Kidney capillary endothelial cell (primary cell): ENCODE data around the gene SCAF1.
"Not testable (repeated sequence)": the region's sequence is repeated elsewhere in the genome, so short reads cannot be mapped to it uniquely, and the experiment has no call there.

Source experiments
- DNase-seq: peaks from one replicate; pipeline ENCODE4 v3.0.0-alpha.2; 2018; ENCODE audit warnings: low spot score

The SCAF1 gene

DNA sequence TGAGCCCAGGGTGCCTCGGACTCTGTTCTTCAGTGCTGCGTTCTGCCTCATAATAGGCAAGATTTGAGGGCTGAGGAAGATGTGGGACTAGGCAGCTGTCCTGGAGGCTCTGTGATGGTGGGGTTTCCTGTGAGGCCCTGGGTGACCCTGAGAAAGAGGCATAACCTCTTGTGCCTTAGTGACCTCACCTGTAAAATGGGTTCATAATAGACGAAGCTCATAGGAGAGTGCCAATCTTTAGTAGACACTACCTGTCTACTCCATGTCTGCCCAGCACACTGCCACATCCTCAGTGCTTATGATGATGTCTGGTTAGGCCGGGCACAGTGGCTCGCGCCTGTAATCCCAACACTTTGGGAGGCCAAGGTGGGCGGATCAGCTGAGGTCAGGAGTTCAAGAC, 25.5 kb upstream of the SCAF1 start:
- no peak for DNase-seq

DNA sequence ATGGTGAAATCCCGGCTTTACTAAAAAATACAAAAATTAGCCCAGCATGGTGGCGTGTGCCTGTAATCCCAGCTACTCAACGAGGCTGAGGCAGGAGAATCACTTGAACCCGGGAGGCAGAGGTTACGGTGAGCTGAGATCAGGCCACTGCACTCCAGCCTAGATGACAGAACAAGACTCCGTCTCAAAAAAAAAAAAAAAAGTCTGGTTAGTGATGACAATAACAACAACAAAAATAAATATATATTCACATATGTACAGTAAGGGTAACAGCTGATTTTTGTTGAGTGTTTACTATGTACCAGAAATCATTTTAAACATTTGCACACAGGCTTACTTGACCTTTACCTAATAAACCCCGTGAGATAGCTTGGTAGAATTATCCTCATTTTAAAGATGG, 25.1 kb upstream of the SCAF1 start:
- DNase-seq = no peak

DNA sequence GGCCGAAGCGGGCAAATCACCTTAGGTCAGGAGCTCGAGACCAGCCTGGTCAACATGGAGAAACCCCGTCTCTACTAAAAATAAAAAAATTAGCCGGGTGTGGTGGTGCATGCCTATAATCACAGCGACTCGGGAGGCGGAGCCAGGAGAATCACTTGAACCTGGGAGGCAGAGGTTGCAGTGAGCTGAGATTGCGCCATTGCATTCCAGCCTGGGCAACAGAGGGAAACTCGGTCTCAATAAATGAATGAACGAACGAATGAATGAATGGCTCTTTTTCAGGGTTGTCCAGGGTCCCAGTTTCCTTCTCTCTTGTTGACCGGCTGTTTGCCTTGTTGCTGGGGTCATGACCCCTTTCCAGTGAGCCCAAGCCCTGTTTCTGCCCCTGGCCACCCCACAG, 24.1 kb upstream of the SCAF1 start:
- not testable (repeated sequence) for DNase-seq

DNA sequence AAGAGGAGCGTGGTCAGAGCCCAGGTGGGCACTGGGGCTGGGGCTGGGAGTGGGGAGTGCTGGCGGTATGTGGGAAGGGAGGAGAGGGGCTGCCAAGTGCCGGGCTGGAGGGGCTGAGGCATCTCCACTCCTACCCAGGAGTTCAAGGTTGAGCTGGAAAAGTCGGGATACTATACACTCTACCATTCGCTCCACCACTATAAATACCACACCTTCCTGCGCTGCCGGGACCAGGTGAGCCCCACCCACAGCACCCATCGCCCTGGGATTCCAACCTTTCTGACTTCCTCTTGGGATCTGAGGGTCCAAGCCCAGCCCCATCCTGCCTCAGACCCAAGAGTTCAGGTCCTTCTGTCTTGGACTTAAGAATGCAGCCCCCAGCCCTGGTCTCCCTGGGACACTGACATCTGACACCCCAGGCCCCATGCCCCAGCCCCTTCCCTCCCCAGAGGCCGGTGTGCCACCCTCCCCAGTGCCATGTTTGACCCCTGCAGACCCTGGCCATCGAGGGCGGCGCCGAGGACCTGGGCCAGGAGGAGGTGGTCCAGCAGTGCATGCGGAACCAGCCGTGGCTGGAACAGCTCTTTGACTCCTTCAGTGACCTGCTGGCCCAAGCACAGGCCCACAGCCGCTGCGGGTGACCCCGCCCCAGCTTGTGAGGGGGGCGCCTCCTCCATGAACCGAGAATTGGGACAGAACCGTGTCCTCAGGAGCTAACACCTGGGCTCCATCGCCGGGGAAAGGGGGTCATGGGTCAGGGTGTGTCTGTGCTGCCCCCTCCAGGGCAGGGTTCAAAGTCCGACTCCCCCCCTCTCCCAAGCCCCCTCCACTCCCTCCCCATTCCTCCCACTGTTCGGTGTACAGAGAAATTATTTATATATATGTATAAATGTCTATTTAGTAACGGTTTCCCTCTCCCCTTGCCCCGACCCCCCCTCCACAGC, 16.8 kb upstream of the SCAF1 start:
- no peak for DNase-seq

DNA sequence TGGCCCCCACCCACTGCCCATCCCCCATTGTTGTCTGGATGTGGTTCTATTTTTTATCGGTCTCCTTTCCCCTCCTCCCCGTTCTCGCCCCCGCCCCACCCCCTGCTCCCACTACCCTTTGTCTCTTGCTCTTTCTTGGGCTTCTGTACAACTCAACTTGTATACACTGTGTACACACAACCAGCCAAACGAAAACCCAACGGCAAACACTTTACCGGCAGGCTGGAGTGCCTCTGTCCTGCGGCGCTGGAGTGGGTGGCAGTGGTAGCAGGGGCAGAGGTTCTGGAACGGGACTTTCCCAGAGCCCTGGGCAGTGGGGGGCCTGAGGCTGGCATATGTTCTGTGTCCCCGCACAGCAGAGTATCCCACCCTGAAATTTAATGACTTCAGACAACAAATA, 15.8 kb upstream of the SCAF1 start:
- DNase-seq = no peak

DNA sequence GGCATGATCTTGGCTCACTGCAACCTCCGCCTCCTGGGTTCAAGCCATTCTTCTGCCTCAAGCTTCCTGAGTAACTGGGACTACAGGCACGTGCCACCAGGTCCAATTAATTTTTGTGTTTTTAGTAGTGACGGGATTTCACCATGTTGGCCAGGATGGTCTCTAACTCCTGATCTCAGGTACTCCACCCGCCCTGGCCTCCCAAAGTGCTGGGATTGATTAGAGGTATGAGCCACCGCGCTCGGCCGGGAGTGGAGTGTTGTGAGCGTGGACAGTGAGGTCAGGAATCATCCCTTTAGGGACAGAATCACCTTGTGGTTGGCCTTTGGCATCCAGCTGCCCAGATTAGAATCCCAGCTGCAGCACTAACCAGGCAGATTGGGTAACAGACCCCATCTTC, 12.3 kb upstream of the SCAF1 start:
- no peak for DNase-seq

DNA sequence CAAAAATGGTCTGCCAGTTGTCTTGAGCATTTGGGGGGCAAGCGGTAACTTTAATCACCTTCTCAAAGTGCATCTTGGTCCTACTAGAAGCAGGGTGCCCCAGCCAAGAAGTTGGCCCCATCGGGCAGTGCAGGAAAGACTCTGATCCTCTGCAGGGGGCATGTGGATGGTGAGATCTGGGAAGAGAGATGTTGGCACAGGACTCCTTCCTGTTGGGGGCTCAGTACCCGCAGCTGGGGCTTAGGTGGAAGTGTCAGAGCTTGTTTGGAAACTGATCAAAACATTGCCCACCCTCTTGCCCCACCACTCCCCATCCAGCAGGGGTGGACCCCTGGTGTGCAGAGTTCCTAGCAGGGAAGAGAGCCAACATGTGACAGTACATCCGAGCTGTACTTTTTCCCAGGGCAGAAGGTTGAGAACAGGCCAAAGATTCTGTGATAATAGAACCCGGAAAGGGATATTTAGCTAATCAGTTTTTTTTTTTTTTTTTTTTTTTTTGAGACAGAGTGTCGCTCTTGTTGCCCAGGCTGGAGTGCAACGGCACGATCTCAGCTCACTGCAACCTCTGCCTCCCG, 10.9 kb upstream of the SCAF1 start:
- DNase-seq = no peak

DNA sequence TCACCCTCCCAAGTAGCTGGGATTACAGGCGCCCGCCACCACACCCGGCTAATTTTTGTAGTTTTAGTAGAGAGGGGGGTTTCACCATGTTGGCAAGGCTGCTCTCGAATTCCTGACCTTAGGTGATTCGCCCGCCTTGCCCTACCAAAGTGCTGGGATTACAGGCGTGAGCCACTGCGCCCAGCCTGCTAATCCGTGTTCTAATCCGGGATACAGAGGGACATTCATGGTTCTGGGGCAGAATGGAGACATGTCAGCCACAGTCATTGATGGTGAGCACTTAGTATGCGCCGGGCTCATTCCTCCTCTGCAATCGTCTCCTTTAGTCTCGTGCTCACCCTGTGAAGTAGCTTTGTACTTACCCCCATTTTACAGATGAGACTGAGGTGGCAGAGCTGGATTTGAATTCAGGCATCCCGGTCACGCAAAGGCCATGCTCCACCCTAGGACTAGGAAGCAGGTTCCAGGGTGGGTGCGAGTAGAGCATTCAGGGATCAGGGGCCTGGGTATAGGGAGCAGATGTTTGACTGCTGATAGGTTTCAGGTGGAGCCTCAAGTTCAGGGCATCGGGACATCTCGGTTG, 10.3 kb upstream of the SCAF1 start:
- DNase-seq = no peak

DNA sequence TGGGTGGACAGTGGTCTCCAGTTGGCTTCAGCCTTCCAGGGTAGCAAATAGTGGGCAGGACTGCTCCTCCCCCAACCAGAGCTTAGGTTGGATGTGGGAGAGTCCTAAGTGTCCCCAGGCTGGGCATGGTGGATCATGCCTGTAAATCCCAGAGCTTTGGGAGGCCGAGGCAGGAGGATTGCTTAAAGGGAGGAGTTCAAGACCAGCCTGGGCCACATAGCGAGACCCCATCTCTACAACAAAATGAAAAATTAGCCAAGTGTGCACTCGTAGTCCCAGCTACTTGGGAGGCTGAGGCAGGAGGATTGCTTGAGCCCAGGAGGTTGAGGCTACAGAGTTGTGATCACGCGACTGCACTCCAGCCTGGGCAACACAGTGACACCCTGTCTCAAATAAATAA, 9.4 kb upstream of the SCAF1 start:
- no peak for DNase-seq

DNA sequence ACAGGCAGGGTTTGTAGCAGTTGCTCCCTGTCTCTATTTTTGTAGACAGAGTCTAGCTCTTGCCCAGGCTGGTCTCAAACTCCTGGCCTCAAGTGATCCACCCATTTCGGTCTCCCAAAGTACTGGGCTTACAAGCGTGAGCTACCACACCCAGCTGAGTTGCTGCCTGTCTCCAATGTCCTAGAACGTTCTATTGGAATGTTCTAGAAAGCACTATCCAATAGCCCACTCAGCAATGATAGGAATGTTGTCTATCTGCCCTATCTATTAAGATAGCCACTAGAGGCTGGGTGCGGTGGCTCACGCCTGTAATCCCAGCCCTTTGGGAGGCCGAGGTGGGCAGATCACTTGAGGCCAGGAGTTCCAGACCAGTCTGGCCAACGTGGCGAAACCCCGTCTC, 8.7 kb upstream of the SCAF1 start:
- not testable (repeated sequence) for DNase-seq

DNA sequence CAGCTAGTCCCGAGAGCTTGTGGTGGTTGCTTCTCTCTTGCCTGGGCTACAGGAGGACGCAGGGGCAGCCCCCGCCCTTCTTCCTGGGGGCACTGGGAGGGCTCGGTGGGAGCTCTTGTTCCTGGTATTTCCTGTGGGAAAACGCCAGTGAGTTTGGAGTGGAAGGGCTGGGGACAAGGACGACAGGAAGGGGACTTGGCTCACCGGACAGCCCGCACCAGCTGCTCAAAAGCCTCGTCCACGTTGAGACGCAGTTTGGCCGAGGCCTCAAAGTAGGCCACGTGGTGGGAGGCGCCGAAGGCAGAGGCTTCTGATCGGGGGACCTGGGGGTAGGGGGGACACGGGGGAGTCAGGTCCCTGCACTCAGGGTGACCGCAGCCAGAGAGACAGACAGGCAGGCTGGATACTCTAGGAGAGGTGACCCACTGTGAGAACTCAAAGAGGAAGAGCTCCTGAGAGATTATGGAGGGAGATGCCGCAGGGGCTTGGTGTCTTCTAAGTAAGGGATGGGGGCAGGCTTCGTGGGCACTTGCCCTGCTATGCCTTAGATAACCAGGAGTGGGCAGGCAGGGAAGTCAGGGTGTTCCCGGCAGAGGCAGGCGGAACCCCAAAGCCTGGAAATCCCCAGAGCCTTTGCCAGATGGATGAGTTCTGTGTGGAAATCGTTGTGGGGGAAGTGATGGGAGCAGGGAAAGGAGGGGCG, 6.3 kb upstream of the SCAF1 start:
- DNase-seq = no peak

DNA sequence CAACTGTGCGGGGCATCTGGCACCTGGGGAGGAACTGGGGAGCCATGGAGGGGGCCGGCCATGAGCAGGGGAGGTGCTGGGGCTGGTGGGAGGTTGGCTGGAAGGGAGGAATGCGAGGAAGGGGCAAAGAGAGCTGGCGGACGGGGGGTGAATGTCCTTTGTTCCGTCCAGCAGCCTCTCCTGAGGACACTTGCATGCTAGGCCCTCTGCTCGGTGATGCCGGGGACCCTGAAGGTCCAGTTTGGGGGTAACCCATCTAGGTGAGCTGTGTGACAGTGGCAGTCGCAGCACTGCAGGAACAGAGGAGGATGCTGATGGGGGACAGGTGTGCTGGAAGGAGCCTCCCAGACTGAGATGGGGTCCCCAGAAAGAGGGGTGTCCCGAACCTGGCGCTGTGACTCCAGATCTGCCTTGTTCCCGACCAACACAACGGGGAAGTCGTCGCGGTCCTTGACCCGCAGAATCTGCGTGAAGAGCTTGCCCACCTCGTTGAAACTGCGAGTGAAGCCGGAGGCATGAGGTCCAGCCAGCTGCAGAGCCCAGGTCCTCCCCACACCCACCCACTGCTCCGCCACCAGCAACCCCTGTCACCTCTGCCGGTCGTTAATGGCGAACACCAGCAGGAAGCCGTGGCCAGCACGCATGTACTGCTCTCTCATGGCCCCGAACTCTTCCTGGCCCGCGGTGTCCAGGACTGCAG, 5.6 kb upstream of the SCAF1 start:
- DNase-seq = no peak

DNA sequence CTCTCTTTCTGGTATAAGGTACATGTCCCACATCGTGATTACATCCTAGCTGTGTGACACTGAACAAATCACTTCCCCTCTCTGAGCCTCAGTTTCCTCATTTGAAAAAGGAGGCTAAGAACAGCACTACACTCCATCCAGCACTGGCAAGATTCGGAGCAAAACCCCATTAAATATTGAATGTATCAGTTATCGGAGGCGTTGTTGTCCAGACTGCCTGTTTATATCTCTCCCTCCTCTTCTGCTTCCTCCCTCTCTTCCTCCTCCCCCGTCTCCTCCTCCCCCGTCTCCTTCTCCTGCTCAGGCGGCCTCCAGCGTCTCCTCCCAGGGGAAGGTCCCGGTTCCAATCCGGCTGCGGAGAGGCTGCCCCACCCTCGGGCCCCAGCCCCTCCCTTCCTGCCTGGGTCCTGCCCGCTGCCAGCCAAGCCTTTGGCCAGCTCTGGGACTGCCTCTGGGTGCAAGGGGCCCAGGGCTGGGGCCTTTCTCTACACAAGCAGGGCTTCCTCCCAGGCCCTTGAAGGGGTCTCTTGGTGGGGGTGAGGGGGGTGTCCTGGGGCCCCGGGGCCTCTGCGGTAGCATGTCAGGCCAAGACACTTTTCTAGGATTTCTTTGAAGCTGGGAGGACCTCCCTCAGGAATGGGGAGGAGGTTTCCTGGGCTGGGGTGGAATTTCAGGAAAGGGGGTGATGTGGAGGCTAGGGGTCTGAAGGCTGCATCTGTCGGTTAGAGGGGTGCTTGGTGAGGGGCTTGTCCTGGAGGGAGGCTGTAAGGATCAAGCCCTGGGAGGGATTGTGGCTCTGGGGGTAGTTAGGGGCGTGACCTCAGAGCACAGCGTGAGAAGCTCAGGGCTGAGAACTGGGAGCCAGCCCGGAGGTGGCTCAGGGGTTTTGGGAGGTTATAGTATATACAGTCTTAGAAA, 3.9 kb upstream of the SCAF1 start:
- peak; percentile 47 for DNase-seq

DNA sequence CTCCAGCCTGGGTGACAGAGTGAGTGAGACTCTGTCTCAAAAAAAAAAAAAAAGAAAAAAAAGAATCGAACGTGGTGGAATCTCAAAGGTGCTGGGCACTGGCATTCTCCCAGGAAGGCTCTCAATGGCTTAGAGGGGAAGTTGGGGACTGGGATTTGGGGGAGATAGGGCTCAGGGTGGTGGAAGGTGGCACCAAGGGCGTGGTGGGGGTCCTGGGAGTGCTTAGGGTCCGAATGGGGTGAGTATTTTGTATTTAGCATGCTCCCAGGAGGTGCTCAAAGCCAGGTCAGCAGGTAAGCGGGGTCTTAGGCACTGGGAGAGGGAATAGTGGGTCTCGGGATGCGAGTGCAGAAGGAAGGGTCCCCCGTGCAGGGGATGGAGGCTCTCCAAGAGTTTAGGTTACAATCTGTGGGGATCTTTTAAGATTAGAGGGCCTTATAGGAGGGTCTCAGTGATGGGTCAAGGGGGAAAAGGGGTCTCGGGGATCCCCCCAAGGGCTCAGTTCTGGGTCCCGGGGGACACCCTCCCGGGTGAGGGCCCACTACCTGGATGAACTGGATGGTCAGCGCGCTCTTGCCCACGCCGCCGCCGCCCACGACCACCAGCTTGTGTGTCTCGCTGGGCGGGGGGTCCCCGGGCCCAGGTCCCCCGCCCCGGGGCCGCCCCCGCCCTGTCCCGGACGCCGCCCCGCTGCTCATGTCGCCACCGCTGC, 2.5 kb upstream of the SCAF1 start:
- DNase-seq = no peak

DNA sequence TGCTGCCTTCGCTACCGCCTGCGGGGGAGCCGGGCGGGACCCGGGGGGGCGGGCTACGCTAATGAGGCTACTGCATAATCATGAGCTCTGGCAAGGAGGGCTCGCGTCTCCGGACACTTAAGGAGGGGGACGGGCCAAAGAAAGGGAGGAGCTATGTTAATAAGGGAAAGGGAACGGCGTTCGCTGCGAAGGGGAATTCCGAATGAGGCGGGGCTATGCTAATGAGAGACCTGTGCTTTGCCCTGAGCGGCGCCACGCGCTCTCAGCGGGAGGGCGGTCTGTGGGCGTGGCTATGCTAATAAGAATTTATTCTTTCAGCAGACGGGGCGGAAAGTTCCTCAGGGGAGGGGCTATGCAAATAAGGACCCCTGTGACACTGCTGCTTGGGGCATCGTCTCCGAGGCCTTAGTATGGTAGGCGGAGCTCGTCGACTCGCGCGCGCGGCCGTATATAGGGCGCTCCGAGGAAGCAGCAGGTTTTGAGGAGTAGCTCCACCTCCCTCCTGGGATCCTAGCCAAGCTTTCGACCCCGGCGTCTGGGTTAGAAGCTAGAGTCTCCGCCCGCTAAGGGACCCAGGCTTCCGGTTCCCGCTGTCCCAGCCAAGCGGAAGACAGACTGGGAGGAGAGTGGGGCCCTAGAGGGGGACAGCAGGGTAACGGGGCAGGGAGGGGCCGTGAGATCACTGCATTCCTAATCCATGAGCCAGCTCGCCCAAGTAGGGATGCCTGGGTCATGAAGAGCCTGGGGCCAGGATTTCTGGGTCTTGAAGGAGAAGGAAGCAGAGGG, 1.7 kb upstream of the SCAF1 start, which contains the start of gene RRAS:
TSS of gene RRAS (minus strand) at position 31 of the 786 bp plus-strand sequence. CDS start 45 bp downstream, outside the sequence.
- DNase-seq = peak; percentile 99

DNA sequence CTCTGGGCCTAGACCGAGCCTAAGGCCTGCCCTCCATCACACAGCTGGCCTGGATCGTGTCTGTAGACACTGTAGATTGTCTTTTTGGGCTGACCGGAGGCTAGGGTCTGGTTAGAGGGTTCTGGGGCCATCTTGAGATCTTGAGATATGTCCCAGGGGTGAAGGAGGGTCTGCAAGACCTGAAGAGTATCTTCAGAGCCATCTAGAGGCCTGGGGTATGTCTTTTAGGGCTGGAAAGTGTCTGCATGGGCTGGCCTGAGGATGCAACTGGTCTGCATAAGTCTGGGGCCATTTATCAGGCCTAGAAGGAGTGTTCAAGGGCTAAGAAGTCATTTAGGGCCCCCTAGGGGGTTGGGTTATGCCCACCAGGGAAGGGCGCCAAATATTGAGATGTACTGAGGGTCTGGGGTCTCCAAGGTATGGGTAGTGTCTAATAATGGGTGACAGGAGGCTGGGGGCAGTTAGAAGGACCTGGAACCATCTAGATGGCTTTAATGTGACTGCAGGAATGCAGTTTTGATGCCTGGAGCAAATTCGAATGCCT, 555 bp downstream of the SCAF1 start:
- no peak for DNase-seq

DNA sequence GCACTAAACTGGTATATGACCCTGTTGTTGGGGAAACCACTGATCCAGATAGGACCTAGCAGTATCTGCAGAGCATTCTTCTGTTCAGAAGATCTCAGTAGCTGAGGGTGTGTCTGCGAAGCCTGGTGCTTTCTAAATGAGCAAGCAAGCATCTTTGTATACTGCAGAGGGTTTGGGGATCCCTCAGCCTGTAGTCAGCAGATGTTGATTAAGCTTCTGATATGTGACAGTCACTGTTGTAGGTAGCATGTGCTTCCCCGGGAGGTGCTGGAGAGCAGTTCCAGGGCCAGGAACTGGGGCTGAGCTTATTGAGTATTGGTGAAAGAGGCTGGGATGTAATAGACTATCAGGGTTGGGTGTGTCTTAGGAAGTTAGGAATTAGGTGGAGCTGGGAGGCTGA, 1.5 kb downstream of the SCAF1 start:
- no peak for DNase-seq

DNA sequence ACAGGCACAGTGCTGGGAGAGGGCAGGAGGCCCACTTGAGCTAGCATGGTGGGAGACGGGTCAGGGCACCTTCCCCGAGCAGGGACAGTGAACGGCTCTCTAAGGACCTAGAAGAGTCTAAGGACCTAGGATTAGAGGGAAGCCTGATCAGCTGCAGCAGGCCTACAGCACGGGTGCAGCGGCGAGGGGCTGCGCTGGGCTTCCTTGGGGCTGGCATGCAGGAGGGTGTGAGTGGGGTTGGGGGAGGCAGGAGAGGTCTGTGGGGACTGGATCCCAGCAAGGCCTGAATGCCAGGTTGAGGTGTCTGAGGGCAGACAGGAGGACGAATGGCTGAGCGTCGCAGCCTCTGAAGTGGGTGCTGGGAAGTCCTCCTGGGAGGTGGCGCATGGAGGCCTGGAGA, 3.6 kb downstream of the SCAF1 start:
- no peak for DNase-seq

DNA sequence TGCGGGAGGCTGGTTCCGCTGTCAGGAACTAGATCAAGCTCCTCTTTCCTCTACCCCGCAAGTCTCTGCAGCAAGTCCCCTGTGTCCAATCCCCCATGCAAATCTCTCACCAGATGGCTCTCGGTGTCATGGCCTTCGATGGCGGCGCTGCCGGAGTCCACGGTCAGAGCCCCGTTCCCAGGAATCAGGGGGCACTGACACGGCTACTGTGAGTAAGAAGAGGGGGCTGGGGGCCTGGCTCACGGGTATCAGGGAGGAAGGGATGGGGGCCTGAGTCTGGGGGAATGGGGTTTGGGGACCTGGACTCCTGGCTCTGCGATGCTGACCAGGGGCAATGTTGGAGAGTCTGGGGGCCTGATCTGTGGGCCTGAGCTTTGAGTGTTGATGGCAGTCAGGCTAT, 4.0 kb downstream of the SCAF1 start:
- no peak for DNase-seq
